A549 treated with CpdA at 1 μM for 4 hours (cell line): ENCODE results near the gene FUT9. TPM values are rescaled to one million over a fixed set of nuclear protein-coding genes. Genes with fewer than 3 reads are reported as not detected.

Experiments
- total RNA-seq: library from RNA; stranded (reverse); fragments of 200-300 nt; extraction: Qiagen RNA extraction; gene quantifications from 5 replicates; pipeline ENCODE4 v1.2.3, GENCODE V29; 2022; ENCODE audit warnings: low read depth

The FUT9 gene
- total RNA-seq = not detected in 5 replicates

DNA sequence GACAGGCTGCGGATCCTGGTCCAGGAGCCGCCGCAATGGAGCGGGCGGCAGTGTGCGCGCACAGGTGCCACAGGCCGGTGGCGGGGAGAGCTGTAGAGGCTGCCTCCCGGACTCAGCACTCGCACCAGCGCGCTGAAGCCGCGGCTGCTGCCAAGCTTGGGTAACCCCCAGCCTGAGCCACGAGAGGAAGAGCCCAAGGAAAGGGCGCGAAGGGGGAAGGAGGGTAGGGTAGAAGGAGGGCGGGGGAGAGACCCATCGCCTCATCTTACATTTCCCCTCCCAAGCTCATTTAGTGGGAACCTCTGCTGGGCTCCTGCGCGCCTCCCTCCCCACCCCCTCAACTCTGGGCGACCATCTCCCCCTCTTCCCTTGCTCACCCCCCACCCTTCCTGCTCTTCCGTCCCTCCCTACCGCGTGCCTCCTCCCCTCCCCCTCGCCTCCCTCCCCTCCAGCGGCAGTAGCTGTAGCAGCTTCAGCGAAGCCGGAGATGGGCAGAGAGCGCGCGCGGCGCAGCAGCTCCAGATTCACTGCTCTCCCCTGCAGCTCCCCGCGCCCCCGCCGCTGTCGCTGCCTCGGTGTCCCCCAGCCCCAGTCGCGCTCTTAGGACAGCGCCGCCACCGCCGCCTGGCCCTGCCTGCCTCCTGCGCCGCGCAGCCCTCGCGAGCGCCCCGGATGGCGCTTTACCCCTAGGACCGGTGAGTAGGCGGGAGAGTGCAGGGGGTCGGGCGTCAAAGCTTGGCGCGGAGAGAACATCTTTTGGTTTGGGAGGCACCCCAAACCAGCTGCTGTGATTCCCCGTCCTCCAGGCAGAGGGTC lies at the start of gene FUT9:
Gene FUT9 (plus strand): TSS at position 457 of the 816 bp plus-strand sequence. CDS start 187,182 bp downstream, outside the sequence.

